Right atrium auricular region (tissue), 2 donors: ENCODE measurements around the gene FKBP6. TPM values are rescaled to one million over a fixed set of nuclear protein-coding genes. Genes with fewer than 3 reads are reported as not detected.
"Not testable (repeated sequence)": the region's sequence is repeated elsewhere in the genome, so short reads cannot be mapped to it uniquely, and the experiment has no call there.

Source experiments
- DNase-seq: peaks from one replicate; pipeline ENCODE4 v3.0.0-alpha.2; 2019; ENCODE audit warnings: low spot score
- H3K27ac ChIP-seq, 2 donors: fragments of 200-600 bp; sonication (generic); 1 replicate in 1 of 2; 2 replicates in 1 of 2; pipeline ENCODE4 v1.5.1; 2016 to 2019
- H3K27me3 ChIP-seq, 2 donors: fragments of 200-600 bp; sonication (generic); one replicate each; pipeline versions ENCODE4 v1.5.1 to v1.6.0; 2017 to 2019
- H3K36me3 ChIP-seq: fragments of 200-600 bp; sonication (generic); one replicate; pipeline ENCODE4 v1.5.1; 2016
- H3K4me1 ChIP-seq, 2 donors: fragments of 200-600 bp; sonication (generic); one replicate each; pipeline versions ENCODE4 v1.5.1 to v1.6.0; 2017 to 2019
- H3K4me3 ChIP-seq, 2 donors: fragments of 200-600 bp; sonication (generic); 1 replicate in 1 of 2; 2 replicates in 1 of 2; pipeline ENCODE4 v1.5.1; 2017 to 2019; ENCODE audit warnings: mild to moderate bottlenecking in 1 of 2, moderate library complexity in 1 of 2
- H3K9me3 ChIP-seq, 2 donors: fragments of 200-600 bp; sonication (generic); one replicate each; pipeline ENCODE4 v1.5.1; 2019
- CTCF ChIP-seq, 2 donors: fragments of 200-600 bp; sonication (generic); IDR thresholded peaks; one replicate each; pipeline ENCODE4 v1.5.1; 2019; ENCODE audit warnings: antibody characterized with exemption in 2 of 2
- total RNA-seq, 2 donors: library from RNA; depleted of rRNA; stranded (reverse); fragments of >200 nt; gene quantifications; one replicate each; pipeline ENCODE4 v1.1.0, GENCODE V29; 2016

FKBP6 gene
- total RNA-seq = not detected

GRCh38 chr7:73327922-73328321 lies at the start of gene FKBP6, which contains the start of gene TRIM50:
Gene FKBP6, plus strand, starts transcription at chr7:73328161. Its CDS starts 268 bp downstream, at chr7:73328429.
Gene TRIM50, minus strand, starts transcription at chr7:73328082. Its CDS starts 3,295 bp downstream, at chr7:73324787.
- not testable (repeated sequence) for H3K27ac ChIP-seq, H3K36me3 ChIP-seq, H3K4me3 ChIP-seq, H3K9me3 ChIP-seq, DNase-seq, H3K27me3 ChIP-seq
- H3K4me1 ChIP-seq = peaks cover 0 to 11% of the 10 kb centered on the region in 2 donors

- H3K27me3 ChIP-seq, H3K4me3 ChIP-seq, DNase-seq, H3K27ac ChIP-seq, H3K4me1 ChIP-seq, H3K9me3 ChIP-seq, H3K36me3 ChIP-seq: not testable (repeated sequence)
Measured at GRCh38 chr7:73297235-73297634, 30.7 kb upstream of the FKBP6 start.

GRCh38 chr7:73297706-73298105 lies 30.3 kb upstream of the FKBP6 start:
- H3K36me3 ChIP-seq, H3K4me3 ChIP-seq, H3K4me1 ChIP-seq, H3K27ac ChIP-seq, H3K9me3 ChIP-seq, DNase-seq, H3K27me3 ChIP-seq: not testable (repeated sequence)

- H3K4me3 ChIP-seq, DNase-seq, H3K27me3 ChIP-seq, H3K27ac ChIP-seq, H3K4me1 ChIP-seq, H3K9me3 ChIP-seq: not testable (repeated sequence)
- H3K36me3 ChIP-seq = peaks cover 16% of the 10 kb centered on the region
Measured at GRCh38 chr7:73299812-73300211, 28.1 kb upstream of the FKBP6 start.

- not testable (repeated sequence) for H3K9me3 ChIP-seq, H3K4me1 ChIP-seq, H3K27me3 ChIP-seq, DNase-seq, H3K4me3 ChIP-seq, H3K27ac ChIP-seq
- peaks cover 16% of the 10 kb centered on the region for H3K36me3 ChIP-seq
Measured at GRCh38 chr7:73301108-73301507, 26.9 kb upstream of the FKBP6 start.

- H3K4me1 ChIP-seq, H3K27ac ChIP-seq, H3K27me3 ChIP-seq, H3K9me3 ChIP-seq, H3K4me3 ChIP-seq: not testable (repeated sequence)
- peaks cover 16% of the 10 kb centered on the region for H3K36me3 ChIP-seq
- DNase-seq = peak; percentile 11
Measured at GRCh38 chr7:73302846-73303245, 25.1 kb upstream of the FKBP6 start.

- Histone ChIP-seq H3K27me3 (no peaks in the 10 kb centered on the region), H3K36me3 (peaks cover 16% of the 10 kb centered on the region), H3K9me3 (no peaks in the 10 kb centered on the region), H3K27ac (no peak overlapping the region), H3K4me1 (peaks cover 0 to 4% of the 10 kb centered on the region in 2 donors), H3K4me3 (no peak overlapping the region)
- TF ChIP-seq CTCF (IDR thresholded peaks at IDR 0.05) = no peak
- DNase-seq = peak; percentile 18
Measured at GRCh38 chr7:73303546-73303945, 24.4 kb upstream of the FKBP6 start.

- H3K9me3 ChIP-seq = no peaks in the 10 kb centered on the region
- peaks cover 0 to 8% of the 10 kb centered on the region in 2 donors for H3K4me1 ChIP-seq
- H3K27ac ChIP-seq = no peak overlapping the region
- H3K27me3 ChIP-seq = no peaks in the 10 kb centered on the region
- no peak for TF ChIP-seq CTCF (IDR thresholded peaks at IDR 0.05)
- peaks cover 16% of the 10 kb centered on the region for H3K36me3 ChIP-seq
- no peak overlapping the region for H3K4me3 ChIP-seq
- DNase-seq = peak; percentile 40
Measured at GRCh38 chr7:73304071-73304470, 23.9 kb upstream of the FKBP6 start.

GRCh38 chr7:73304612-73305387 lies 23.2 kb upstream of the FKBP6 start:
- Histone ChIP-seq H3K36me3 (peaks cover 16% of the 10 kb centered on the region), H3K4me1 (peaks cover 0 to 11% of the 10 kb centered on the region in 2 donors)
- not testable (repeated sequence) for H3K4me3 ChIP-seq, H3K27me3 ChIP-seq, H3K9me3 ChIP-seq, H3K27ac ChIP-seq
- DNase-seq = peak; percentile 7
